Thyroid gland (tissue), 4 donors: ENCODE results near the gene CASQ1.

ENCODE experiments used
- POLR2A ChIP-seq, 2 donors: fragments of 450-650 bp; IDR thresholded peaks; one replicate each; pipeline ENCODE4 v1.6.1; 2017; ENCODE audit warnings: antibody characterized with exemption in 2 of 2, mild to moderate bottlenecking in 2 of 2, moderate library complexity in 1 of 2
- TF ChIP-seq, protein P1 (sequence below), 6 experiments: fragments of 200-600 bp in 3 of 6; fragments of 450-650 bp in 3 of 6; sonication (generic) in 3 of 6; IDR thresholded peaks; one replicate each; pipeline ENCODE4 v1.5.1; 2016 to 2019; ENCODE audit warnings: antibody characterized with exemption in 6 of 6, mild to moderate bottlenecking in 2 of 6, inconsistent platforms in 1 of 6, moderate library complexity in 1 of 6

GRCh38 chr1:160158031-160158430 lies 32.3 kb upstream of the CASQ1 start:
- TF ChIP-seq, protein P1, sequence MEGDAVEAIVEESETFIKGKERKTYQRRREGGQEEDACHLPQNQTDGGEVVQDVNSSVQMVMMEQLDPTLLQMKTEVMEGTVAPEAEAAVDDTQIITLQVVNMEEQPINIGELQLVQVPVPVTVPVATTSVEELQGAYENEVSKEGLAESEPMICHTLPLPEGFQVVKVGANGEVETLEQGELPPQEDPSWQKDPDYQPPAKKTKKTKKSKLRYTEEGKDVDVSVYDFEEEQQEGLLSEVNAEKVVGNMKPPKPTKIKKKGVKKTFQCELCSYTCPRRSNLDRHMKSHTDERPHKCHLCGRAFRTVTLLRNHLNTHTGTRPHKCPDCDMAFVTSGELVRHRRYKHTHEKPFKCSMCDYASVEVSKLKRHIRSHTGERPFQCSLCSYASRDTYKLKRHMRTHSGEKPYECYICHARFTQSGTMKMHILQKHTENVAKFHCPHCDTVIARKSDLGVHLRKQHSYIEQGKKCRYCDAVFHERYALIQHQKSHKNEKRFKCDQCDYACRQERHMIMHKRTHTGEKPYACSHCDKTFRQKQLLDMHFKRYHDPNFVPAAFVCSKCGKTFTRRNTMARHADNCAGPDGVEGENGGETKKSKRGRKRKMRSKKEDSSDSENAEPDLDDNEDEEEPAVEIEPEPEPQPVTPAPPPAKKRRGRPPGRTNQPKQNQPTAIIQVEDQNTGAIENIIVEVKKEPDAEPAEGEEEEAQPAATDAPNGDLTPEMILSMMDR (IDR thresholded peaks at IDR 0.05): no peak
- no peak for TF ChIP-seq POLR2A (IDR thresholded peaks at IDR 0.05)
